ENCODE data around the gene HOXB6.

The HOXB6 gene

DNA sequence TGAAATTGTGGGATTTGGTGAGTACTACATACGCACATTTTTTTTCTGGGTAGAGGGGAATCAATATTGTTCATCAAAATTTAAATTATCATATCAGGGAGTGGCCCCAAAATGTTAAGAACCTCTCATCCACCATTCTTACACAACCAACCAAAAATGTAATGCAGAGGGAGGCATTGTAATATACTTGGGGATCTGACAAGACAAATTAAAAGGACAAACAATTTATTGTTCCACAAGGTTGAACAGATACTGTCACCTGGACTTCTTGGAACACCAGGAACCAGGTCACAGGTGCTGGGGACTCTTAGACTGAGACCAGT is 36.0 kb upstream of the HOXB6 start:
- peaks cover 2% of the 10 kb centered on the region for H3K36me3 Mint-ChIP-seq
- H3K4me3 Mint-ChIP-seq = no peak overlapping the region
- peaks cover 24% of the 10 kb centered on the region for H3K4me1 Mint-ChIP-seq
- no peak for DNase-seq
- no peak overlapping the region for H3K27ac Mint-ChIP-seq
- CTCF ChIA-PET = interaction anchor here (0.8 to 1.7 kb wide), 2 partner anchors 39 to 83 kb away, joined by 4 to 7 read pairs; no protein-coding TSS in a partner anchor
- peaks cover 100% of the 10 kb centered on the region for H3K27me3 Mint-ChIP-seq
- no peaks in the 10 kb centered on the region for H3K9me3 Mint-ChIP-seq

DNA sequence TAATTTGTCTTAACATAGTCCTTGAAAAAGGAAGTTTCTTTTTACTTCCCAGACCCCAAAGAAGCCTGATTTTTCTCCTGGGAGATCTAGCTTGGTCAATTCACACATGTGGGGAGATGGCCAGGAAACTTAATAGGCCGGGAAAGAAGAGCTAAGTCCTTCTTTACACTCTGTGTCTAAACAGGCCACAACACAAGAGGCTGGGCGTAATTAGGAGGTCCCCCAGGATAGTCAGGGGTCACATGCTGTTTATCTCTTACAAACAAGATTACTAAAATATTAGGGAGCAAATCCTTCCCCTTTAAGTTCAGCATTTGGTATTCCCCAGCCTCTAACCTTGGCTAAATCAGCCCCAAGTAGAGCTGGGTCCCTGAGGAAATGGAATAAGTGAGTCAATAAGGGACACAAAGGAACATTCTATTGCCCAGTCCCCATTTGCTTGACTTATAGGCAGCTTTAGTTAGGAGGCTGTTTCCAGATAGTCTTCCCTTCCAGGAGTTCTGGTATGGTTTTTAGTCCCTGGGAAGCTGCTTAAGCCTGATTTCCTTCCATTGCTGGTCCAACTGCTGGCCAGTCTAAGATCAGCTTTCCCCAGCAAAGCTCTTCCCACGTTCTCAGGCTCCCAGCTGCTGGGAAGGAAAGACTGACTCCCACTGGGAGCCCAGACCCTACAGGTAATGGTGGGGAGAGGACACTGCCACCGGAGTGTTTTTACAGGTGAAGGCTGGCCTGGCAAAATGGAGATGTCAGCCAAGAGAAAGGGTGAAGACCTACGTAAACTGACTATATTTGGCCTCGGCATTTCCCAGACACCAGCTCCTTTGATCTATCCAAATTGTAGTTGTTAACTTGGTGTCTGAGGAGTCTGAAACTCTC is 35.4 kb upstream of the HOXB6 start:
- no peak for DNase-seq
- Mint-ChIP-seq H3K36me3 (peaks cover 2% of the 10 kb centered on the region), H3K27me3 (peaks cover 100% of the 10 kb centered on the region), H3K9me3 (no peaks in the 10 kb centered on the region), H3K4me3 (no peak overlapping the region), H3K27ac (no peak overlapping the region), H3K4me1 (peaks cover 18% of the 10 kb centered on the region)
- CTCF ChIA-PET = interaction anchor here (0.8 to 1.7 kb wide), 2 partner anchors 38 to 84 kb away, joined by 4 to 7 read pairs; no protein-coding TSS in a partner anchor

DNA sequence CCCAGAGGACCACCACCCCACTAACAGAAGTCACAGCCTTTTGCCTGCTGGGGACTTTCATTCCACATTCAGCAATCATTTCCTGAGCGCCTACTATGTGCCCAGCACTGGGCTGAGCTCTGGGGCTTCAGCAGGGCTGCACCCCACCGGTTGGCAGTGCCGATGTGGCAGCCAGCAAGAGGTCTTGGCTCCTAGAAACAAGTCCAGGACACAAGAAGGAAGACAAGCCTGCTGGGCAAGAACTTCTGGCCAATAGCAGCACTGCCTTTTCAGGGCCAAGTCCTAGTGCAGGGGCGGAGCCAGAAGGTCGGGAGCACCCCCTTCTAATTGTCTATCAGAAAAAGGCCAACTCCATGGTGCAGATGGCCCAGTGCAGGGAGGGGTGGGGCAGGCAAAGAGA is 34.4 kb upstream of the HOXB6 start:
- CTCF ChIA-PET = interaction anchor here (1.1 kb wide), 1 partner anchor 25 kb away, joined by 3 read pairs; no protein-coding TSS in a partner anchor
- Mint-ChIP-seq H3K4me1 (peaks cover 21% of the 10 kb centered on the region), H3K4me3 (no peak overlapping the region), H3K27me3 (peaks cover 100% of the 10 kb centered on the region), H3K9me3 (no peaks in the 10 kb centered on the region), H3K27ac (no peak overlapping the region), H3K36me3 (peaks cover 2% of the 10 kb centered on the region)
- DNase-seq = no peak

DNA sequence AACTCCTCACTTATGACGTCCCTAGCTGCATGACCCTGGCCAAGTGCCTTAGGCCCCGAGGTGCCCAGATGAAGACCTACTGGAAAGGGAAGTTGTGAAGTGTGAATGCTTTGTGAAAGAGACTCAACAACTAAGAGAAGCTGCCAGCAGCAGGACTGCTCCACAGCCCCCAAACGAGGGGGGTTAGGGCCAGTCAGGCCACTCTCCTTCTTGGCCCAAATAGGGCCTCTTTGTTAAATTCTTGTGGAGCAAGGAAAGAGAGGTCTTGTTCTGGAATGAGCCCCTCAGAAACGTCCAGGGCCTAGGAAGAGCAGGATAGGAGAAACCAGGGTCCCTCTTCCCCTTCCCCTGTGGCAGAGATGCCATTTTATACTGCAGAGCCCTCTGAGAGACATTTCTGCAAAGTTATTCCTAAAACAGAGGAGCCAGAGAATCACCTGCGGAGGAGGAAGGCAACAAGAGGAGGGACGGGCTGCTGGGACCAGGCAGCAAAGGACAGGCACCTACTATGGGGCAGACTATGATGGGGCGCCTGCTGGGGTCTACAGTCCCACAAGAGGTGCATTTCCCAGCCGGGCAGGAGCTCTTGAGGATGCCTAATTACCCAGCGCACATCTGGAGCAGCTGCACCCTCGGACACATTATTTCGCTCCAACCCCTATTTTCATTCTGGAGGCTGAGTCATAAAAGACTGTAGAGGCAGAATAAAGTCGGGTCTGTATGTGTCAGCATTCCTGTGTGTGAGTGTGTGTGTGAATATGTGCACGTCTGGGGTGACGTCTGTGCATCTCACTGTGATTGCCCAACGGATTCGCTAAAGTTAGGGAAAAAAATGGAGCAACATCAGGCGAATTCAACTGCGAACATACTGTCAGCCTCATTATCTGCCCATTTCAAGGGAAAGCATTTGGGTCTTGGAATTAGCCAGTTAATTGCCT is 32.8 kb upstream of the HOXB6 start:
- H3K4me1 Mint-ChIP-seq = peaks cover 22% of the 10 kb centered on the region
- no peak for DNase-seq
- H3K27me3 Mint-ChIP-seq = peaks cover 100% of the 10 kb centered on the region
- peaks cover 2% of the 10 kb centered on the region for H3K36me3 Mint-ChIP-seq
- CTCF ChIA-PET = interaction anchor here (1.0 to 2.4 kb wide), 11 partner anchors 9 to 241 kb away, joined by 3 to 13 read pairs (median 4); partner anchors contain the start of gene HOXB9
- H3K27ac Mint-ChIP-seq = no peak overlapping the region
- no peak overlapping the region for H3K4me3 Mint-ChIP-seq
- no peaks in the 10 kb centered on the region for H3K9me3 Mint-ChIP-seq

DNA sequence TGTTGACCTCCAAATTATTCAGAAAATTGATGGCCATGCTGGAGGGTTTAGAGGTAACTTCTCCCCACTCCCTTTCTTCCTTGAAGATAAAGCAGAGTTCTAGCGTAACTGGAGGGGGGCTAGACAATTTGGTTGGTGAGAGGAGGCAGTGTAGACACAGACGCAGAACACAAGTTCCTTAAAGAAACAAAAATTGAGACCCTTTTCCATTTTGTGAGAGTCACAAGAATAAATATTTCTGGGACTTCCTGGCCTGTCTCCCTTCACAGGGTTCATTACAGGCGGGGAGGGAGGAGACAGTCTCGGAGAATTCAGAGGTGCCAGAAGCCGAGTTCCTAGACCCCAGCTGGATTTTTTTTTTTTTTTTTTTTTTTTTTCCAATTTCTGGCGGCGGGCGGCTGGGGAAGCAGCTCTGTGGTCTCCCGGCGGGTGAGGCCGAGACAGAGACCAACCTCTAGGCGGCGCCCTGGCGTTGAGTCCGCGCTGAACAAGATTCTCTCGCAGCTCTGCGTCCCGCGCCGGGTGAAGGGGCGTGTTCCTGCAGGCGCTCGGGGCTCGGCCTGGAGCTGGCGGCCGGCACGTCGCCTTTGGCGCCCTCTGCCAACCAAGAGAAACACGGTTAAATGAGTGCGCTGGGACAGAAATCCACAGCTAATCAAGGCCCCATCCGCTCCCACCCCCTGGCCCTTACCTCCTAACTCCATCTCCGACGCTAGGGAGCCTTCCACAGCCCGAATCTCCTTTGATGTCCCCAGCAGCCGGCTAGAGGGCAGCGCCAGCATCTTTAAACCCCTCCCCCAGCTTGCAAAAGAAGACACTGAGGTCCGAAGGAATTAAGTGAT is 31.6 kb upstream of the HOXB6 start:
- Mint-ChIP-seq H3K27me3 (peaks cover 100% of the 10 kb centered on the region), H3K27ac (no peak overlapping the region), H3K4me1 (peaks cover 19% of the 10 kb centered on the region), H3K36me3 (peaks cover 1% of the 10 kb centered on the region), H3K4me3 (no peak overlapping the region), H3K9me3 (no peaks in the 10 kb centered on the region)
- CTCF ChIA-PET = interaction anchor here (0.7 to 2.4 kb wide), 15 partner anchors 10 to 243 kb away, joined by 3 to 13 read pairs (median 4); partner anchors contain the start of gene HOXB9
- peak; percentile 82 for DNase-seq

DNA sequence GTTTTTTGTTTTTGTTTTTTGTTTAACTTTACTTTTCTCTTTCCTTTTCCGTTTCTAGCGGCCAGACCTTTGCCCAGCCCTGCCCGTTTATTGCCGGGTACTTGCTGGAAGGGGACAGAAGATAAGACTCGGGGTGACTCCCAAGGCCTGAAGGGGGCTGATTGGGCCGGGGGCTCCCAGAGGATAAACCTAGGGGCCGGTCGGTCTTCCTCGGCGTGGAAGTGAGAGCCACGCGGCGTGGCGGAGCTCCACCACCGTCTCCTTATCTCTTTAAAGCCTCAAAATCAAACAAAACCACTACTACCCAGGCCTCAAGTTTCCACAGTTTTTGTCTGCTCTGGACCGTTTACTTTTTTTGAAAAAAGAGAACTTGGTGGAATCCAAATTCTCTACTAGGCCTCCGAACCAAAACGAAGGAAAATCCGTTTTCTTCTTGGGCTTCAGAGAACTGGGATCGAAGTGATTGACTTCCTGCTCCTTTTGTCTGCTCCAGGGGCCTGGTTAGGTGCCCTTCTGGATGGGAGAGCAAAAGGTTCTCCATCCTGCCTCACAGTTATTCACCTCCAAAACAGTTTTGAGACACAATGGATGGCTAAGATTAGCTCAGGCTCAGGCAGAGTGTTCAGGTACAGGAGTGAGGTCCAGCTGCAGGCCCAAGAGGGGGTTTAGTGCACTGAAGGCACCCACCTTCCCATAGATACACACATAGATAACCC is 29.9 kb upstream of the HOXB6 start:
- Mint-ChIP-seq H3K9me3 (no peaks in the 10 kb centered on the region), H3K27me3 (peaks cover 100% of the 10 kb centered on the region), H3K4me1 (peaks cover 17% of the 10 kb centered on the region), H3K36me3 (no peaks in the 10 kb centered on the region), H3K27ac (no peak overlapping the region), H3K4me3 (no peak overlapping the region)
- CTCF ChIA-PET = interaction anchor here (0.6 to 1.0 kb wide), 2 partner anchors 12 to 323 kb away, joined by 3 to 5 read pairs; no protein-coding TSS in a partner anchor
- peak; percentile 11 for DNase-seq

DNA sequence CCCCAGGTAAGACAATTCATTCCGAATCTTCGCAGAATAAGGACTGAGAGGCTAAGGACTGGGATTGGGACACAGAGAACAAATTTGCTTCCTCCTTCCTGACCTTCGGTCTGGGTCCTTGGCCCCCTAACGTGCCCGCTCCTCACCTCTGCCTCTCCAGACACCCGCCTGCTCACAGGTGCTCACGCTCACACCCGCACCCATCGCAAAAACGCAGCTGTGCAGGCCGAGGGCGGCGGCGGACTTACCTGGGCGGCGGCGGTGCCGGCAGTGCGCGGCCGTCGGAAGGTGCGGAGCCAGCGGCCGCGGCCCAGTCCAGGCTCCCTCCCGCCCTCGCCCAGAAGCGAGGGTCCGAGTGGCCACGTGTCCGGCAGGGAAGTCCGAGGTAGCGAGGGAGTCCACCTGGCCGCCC is 28.5 kb upstream of the HOXB6 start:
- Mint-ChIP-seq H3K4me3 (no peak overlapping the region), H3K27me3 (peaks cover 100% of the 10 kb centered on the region), H3K4me1 (peaks cover 17% of the 10 kb centered on the region), H3K27ac (no peak overlapping the region), H3K9me3 (no peaks in the 10 kb centered on the region), H3K36me3 (no peaks in the 10 kb centered on the region)
- no peak for DNase-seq
- CTCF ChIA-PET = interaction anchor here (1.9 kb wide), 1 partner anchor 12 kb away, joined by 5 read pairs; no protein-coding TSS in a partner anchor

DNA sequence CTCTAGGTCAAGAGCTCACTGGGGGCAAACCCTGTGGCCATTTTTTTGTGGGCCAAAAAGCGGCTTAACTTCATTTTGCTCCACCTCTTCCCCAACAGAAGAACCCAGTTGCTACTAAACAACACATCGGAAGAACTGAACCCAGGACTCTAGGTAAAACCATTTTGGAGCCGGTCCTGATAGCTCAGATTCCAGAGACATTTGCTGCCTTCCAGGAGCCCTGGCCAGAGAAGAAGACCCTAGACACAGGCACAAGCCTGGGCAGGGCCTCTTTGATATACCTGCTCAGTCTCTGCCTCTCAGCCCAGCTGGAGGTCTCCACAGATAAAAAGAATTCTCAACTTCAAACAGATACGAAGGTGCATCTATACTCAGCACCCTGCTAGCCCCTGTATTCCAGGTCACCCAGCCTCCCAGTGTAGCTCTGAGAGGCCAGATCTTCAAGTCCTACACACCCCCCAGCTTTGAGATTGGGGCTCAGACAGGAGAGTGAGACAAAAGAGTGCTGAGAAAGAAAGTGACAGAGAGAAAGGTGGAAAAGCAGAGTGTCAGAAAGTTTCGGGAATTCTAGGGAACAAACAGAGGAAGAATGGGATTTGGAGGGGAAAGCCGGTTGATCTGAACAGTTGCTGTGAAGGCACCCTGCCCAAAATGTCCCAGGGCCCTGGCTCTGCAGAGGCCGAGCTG is 27.9 kb upstream of the HOXB6 start:
- no peaks in the 10 kb centered on the region for H3K9me3 Mint-ChIP-seq
- no peak for DNase-seq
- H3K4me1 Mint-ChIP-seq = peaks cover 17% of the 10 kb centered on the region
- H3K36me3 Mint-ChIP-seq = no peaks in the 10 kb centered on the region
- CTCF ChIA-PET = interaction anchor here (1.2 to 1.9 kb wide), 4 partner anchors 11 to 42 kb away, joined by 3 to 5 read pairs (median 4); no protein-coding TSS in a partner anchor
- H3K27ac Mint-ChIP-seq = no peak overlapping the region
- H3K4me3 Mint-ChIP-seq = peak overlapping the region; percentile 16
- H3K27me3 Mint-ChIP-seq = peaks cover 100% of the 10 kb centered on the region

DNA sequence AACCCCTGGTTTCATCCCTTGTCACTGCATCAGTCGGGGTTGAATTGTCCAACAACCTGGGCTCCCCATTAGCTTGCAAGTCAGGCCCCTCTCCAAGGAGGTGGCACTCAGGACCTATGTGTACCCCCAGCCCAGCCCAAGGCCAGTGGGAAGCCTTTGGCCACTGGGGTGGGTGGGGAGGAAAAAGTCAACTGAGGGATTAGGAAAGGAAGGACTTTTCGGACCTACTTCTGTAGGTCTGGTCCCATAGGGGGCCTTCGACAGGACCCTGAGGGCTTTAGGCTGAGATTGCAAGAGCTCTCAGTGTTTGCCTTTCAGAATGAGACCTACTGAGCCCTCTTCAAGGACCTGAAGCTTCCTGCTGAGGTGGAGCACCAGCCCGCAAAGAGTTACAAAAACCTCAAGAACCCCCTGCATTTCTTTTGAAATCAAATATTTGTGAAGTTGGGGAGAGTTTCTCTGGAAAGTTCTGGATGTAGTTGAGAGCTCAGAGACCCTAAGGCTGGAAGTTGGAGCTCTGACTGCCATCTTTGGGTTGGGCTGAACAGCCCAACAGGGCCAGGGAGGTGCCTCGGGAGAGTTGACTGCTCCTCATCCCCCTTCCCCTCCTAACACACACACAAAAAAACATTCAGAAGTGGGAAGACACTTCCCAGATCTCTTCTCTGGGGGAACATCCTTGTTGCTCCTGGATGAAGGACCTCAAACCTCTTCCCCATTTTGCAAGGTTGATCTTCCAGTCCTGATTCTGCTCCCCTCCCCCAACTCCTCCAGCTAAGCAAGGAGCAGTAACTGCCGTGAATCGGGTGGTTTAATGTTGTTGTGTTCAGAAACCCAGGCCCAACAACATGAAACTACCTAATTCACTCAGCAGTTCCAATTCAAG is 27.1 kb upstream of the HOXB6 start:
- no peak overlapping the region for H3K27ac Mint-ChIP-seq
- H3K4me3 Mint-ChIP-seq = no peak overlapping the region
- H3K4me1 Mint-ChIP-seq = peaks cover 18% of the 10 kb centered on the region
- H3K9me3 Mint-ChIP-seq = no peaks in the 10 kb centered on the region
- H3K36me3 Mint-ChIP-seq = no peaks in the 10 kb centered on the region
- DNase-seq = no peak
- CTCF ChIA-PET = interaction anchor here (1.2 to 1.9 kb wide), 4 partner anchors 11 to 41 kb away, joined by 3 to 5 read pairs (median 4); no protein-coding TSS in a partner anchor
- peaks cover 100% of the 10 kb centered on the region for H3K27me3 Mint-ChIP-seq

DNA sequence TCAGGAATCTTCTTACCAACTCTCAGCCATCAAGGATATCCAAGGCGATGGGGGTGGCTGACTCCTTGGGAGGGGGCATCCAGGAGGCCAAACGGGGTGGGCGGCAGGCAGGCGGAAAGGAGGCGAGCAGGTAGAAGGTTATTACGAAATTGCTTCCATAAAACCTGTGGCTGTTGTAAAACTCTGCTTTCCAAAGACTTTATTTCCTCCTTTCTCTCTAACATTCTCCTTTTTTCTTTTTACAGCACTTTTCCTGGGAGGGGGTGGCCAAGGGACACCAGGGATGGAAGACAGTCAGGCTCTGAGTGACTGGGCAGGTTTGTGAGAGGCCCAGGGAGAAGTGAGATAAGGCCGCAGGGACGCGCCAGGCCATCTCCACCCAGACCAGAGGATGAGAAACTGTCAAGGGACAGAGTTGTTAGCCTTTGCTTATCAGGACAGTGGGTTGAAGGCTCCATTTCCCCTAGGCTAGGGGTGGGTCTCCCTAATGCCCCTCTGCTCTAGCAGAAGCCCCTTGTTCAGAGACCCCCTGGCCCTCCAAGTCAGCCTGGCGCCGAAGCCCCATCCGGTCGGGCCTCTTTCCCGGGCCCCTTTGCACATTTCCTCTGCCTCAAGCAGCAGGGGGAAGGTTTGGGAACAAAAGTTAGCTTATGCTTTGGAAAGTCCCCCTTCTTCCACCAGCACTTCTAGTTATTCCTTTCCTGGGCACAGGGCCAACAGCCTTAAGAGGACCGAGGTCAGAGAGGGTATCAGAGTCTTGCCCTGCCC is 26.3 kb upstream of the HOXB6 start:
- H3K9me3 Mint-ChIP-seq = no peaks in the 10 kb centered on the region
- H3K27ac Mint-ChIP-seq = no peak overlapping the region
- CTCF ChIA-PET = interaction anchor here (1.2 to 1.3 kb wide), 2 partner anchors 29 to 40 kb away, joined by 4 read pairs; no protein-coding TSS in a partner anchor
- DNase-seq = no peak
- peaks cover 17% of the 10 kb centered on the region for H3K4me1 Mint-ChIP-seq
- peaks cover 100% of the 10 kb centered on the region for H3K27me3 Mint-ChIP-seq
- no peak overlapping the region for H3K4me3 Mint-ChIP-seq
- H3K36me3 Mint-ChIP-seq = no peaks in the 10 kb centered on the region
